ENCODE results near the gene ACSL5.

The ACSL5 gene

GRCh38 chr10:112471878-112472487 lies 98.1 kb downstream of the ACSL5 start:
- peak; percentile 58 for DNase-seq

GRCh38 chr10:112475575-112476218 lies 101.8 kb downstream of the ACSL5 start:
- DNase-seq = peak; percentile 13
